Omental fat pad (tissue), 4 donors: Measurements from ENCODE around the gene ADAMTS14. TPM values are rescaled to one million over a fixed set of nuclear protein-coding genes. Genes with fewer than 3 reads are reported as not detected.
"Not testable (repeated sequence)": the region's sequence is repeated elsewhere in the genome, so short reads cannot be mapped to it uniquely, and the experiment has no call there.

Experiments used
- ATAC-seq: fragments of 150-250 bp; one replicate; pipeline ENCODE4 v1.9.1; 2016; ENCODE audit warnings: mild to moderate bottlenecking, moderate library complexity; ENCODE audit not compliant: low FRiP score
- DNase-seq: peaks from one replicate; pipeline ENCODE4 v3.0.0-alpha.2; 2019; ENCODE audit warnings: low spot score
- total RNA-seq, 4 donors: library from RNA; depleted of rRNA; stranded (reverse); fragments of >200 nt; gene quantifications; one replicate each; pipeline ENCODE4 v1.1.0, GENCODE V29; 2016
- TF ChIP-seq, protein P1 (sequence below), 3 donors: fragments of 450-650 bp; IDR thresholded peaks; one replicate each; pipeline ENCODE4 v1.5.1; 2016 to 2017; ENCODE audit warnings: antibody characterized with exemption in 3 of 3, mild to moderate bottlenecking in 3 of 3, moderate library complexity in 2 of 3

ADAMTS14 gene
- total RNA-seq, 4 donors from 2014 or later = 0.19 to 0.60 (median 0.47) TPM; not detected in 1

- ATAC-seq (no peak), DNase-seq (no peak)
- TF ChIP-seq, protein P1, sequence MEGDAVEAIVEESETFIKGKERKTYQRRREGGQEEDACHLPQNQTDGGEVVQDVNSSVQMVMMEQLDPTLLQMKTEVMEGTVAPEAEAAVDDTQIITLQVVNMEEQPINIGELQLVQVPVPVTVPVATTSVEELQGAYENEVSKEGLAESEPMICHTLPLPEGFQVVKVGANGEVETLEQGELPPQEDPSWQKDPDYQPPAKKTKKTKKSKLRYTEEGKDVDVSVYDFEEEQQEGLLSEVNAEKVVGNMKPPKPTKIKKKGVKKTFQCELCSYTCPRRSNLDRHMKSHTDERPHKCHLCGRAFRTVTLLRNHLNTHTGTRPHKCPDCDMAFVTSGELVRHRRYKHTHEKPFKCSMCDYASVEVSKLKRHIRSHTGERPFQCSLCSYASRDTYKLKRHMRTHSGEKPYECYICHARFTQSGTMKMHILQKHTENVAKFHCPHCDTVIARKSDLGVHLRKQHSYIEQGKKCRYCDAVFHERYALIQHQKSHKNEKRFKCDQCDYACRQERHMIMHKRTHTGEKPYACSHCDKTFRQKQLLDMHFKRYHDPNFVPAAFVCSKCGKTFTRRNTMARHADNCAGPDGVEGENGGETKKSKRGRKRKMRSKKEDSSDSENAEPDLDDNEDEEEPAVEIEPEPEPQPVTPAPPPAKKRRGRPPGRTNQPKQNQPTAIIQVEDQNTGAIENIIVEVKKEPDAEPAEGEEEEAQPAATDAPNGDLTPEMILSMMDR (IDR thresholded peaks at IDR 0.05) = no peak
Measured at GRCh38 chr10:70661623-70662361, 10.5 kb upstream of the ADAMTS14 start.

DNA sequence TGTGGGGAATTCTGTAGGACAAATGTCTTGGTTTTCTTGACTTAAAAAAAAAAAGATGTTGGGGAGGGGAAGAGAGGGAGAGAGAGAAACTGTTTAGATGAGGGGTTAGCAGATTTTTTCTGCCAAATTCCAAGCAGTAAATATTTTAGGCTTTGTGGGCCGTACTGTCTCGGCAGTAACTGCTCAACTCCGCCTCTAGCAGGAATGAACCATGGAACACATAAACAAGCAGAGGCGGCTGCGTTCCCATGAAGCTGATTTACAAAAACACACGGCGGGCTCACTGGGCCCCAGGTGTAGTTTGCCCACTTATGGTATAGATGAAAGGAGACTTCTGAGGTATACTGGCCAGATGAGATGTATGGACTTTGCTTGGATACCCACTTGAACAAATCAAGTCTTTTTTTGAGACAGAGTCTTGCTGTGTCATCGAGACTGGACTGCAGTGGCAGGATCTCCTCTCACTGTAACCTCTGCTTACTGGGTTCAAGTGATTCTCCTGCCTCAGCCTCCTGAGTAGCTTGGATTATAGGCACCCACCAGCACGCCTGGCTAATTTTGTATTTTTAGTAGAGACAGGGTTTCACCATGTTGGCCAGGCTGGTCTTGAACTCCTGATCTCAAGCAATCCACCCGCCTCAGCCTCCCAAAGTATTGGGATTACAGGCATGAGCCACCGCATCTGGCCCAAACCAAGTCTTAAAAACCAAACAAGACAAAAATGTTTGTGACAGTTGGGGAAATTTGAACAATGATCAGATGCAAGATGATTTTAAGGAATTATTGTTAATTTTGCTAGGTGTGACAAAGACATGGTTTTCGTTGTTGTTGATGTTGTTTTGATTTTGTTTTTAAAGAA, 9.7 kb upstream of the ADAMTS14 start:
- no peak for ATAC-seq
- DNase-seq = no peak
- TF ChIP-seq, protein P1 (IDR thresholded peaks at IDR 0.05) = no peak

- DNase-seq, ATAC-seq: not testable (repeated sequence)
Measured at GRCh38 chr10:70663458-70664409, 8.6 kb upstream of the ADAMTS14 start.

- TF ChIP-seq, protein P1 (IDR thresholded peaks at IDR 0.05) = no peak
- ATAC-seq = no peak
- no peak for DNase-seq
Measured at GRCh38 chr10:70664702-70665195, 7.6 kb upstream of the ADAMTS14 start.

- ATAC-seq = no peak
- peak; percentile 11 for DNase-seq
- TF ChIP-seq, protein P1 (IDR thresholded peaks at IDR 0.05) = no peak
Measured at GRCh38 chr10:70666960-70667798, 5.1 kb upstream of the ADAMTS14 start.

DNA sequence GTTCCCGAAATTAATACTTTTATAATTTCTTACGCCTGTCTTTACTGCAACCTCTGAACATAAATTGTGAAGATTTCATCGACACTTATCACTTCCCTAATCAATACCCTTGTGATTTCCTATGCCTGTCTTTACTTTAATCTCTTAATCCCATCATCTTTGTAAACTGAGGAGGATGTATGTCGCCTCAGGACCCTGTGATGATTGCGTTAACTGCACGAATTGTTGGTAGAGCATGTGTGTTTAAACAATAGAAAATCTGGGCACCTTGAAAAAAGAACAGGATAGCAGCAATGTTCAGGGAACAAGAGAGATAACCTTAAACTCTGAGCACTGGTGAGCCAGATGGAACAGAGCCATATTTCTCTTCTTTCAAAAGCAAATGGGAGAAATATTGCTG, 4.5 kb upstream of the ADAMTS14 start:
- DNase-seq, ATAC-seq: not testable (repeated sequence)

DNA sequence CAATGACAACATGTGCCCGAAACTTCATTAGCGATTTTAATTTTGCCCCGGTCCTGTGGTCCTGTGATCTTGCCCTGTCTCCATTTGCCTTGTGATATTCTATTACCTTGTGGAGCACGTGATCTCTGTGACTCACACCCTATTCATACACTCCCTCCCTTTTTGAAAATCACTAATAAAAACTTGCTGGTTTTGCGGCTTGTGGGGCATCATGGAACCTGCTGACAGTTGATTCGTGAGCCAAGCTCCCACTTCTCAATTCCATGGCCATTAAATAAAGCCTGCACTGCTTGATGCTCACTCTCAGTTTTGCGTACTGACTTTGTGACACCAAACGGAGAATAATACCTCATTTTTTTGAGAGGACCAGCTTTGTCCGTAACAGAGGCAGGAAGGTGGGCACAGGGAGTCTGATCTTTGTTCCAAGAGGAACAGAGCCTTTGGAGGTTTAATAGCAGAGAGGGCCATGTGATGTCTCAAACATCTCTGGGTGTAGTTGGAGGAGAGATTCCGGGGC, 3.8 kb upstream of the ADAMTS14 start:
- TF ChIP-seq, protein P1 (IDR thresholded peaks at IDR 0.05) = no peak
- ATAC-seq = no peak

More for the DNA sequence above, 3.8 kb upstream of the ADAMTS14 start:
- no peak for DNase-seq
